ENCODE data around the gene IFNAR1.
"Not testable (repeated sequence)": the region's sequence is repeated elsewhere in the genome, so short reads cannot be mapped to it uniquely, and the experiment has no call there.

- not testable (repeated sequence) for TF ChIP-seq SRF (IDR thresholded peaks at IDR 0.05; ENCODE audit: low read depth); POLR2A (IDR thresholded peaks at IDR 0.05; ENCODE audit: borderline replicate concordance, extremely low read depth, insufficient read depth, insufficient read length); JUND (IDR thresholded peaks at IDR 0.05); EZH2 (IDR thresholded peaks at IDR 0.05); RAD21 (IDR thresholded peaks at IDR 0.05; ENCODE audit: low read depth); POLR2AphosphoS5 (IDR thresholded peaks at IDR 0.05; ENCODE audit: low read depth, low read length)
- TF ChIP-seq, protein P1, sequence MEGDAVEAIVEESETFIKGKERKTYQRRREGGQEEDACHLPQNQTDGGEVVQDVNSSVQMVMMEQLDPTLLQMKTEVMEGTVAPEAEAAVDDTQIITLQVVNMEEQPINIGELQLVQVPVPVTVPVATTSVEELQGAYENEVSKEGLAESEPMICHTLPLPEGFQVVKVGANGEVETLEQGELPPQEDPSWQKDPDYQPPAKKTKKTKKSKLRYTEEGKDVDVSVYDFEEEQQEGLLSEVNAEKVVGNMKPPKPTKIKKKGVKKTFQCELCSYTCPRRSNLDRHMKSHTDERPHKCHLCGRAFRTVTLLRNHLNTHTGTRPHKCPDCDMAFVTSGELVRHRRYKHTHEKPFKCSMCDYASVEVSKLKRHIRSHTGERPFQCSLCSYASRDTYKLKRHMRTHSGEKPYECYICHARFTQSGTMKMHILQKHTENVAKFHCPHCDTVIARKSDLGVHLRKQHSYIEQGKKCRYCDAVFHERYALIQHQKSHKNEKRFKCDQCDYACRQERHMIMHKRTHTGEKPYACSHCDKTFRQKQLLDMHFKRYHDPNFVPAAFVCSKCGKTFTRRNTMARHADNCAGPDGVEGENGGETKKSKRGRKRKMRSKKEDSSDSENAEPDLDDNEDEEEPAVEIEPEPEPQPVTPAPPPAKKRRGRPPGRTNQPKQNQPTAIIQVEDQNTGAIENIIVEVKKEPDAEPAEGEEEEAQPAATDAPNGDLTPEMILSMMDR (IDR thresholded peaks at IDR 0.05 in 2 of 3, conservative IDR thresholded peaks at IDR 0.05 in 1 of 3; ENCODE audit: borderline replicate concordance in 1 of 3, insufficient read depth in 1 of 3, low read depth in 2 of 3, low read length in 2 of 3), result not testable (repeated sequence)
- TF ChIP-seq, protein P2, sequence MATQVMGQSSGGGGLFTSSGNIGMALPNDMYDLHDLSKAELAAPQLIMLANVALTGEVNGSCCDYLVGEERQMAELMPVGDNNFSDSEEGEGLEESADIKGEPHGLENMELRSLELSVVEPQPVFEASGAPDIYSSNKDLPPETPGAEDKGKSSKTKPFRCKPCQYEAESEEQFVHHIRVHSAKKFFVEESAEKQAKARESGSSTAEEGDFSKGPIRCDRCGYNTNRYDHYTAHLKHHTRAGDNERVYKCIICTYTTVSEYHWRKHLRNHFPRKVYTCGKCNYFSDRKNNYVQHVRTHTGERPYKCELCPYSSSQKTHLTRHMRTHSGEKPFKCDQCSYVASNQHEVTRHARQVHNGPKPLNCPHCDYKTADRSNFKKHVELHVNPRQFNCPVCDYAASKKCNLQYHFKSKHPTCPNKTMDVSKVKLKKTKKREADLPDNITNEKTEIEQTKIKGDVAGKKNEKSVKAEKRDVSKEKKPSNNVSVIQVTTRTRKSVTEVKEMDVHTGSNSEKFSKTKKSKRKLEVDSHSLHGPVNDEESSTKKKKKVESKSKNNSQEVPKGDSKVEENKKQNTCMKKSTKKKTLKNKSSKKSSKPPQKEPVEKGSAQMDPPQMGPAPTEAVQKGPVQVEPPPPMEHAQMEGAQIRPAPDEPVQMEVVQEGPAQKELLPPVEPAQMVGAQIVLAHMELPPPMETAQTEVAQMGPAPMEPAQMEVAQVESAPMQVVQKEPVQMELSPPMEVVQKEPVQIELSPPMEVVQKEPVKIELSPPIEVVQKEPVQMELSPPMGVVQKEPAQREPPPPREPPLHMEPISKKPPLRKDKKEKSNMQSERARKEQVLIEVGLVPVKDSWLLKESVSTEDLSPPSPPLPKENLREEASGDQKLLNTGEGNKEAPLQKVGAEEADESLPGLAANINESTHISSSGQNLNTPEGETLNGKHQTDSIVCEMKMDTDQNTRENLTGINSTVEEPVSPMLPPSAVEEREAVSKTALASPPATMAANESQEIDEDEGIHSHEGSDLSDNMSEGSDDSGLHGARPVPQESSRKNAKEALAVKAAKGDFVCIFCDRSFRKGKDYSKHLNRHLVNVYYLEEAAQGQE (IDR thresholded peaks at IDR 0.05; ENCODE audit: low read depth), result not testable (repeated sequence)
These were observed 56.6 kb downstream of the IFNAR1 start for GRCh38 chr21:33381381-33381780.
